K562 (cell line): ENCODE results near the gene NAPA. TPM values are rescaled to one million over a fixed set of nuclear protein-coding genes. Genes with fewer than 3 reads are reported as not detected.

ENCODE experiments used
- ATF7 ChIP-seq: fragments of 450-650 bp; IDR thresholded peaks from 2 replicates; pipeline ENCODE4 v1.7.1; 2014; ENCODE audit warnings: mild to moderate bottlenecking, moderate library complexity
- ELK1 ChIP-seq: sonication (generic); formaldehyde crosslinking; IDR thresholded peaks from 2 replicates; pipeline ENCODE4 v1.8.1; 2022; ENCODE audit warnings: missing genetic modification reagents
- ETS2 ChIP-seq: IDR thresholded peaks from 2 replicates; pipeline ENCODE4 v1.6.1; 2016; ENCODE audit warnings: borderline replicate concordance, missing genetic modification characterization, mild to moderate bottlenecking, moderate library complexity, missing compliant biosample characterization; ENCODE audit not compliant: poor library complexity, severe bottlenecking
- KDM4B ChIP-seq, 2 experiments: fragments of 450-650 bp in 1 of 2; sonication (generic) in 1 of 2; IDR thresholded peaks; 2 replicates each; pipeline ENCODE4 v1.6.1; 2016 to 2017; ENCODE audit warnings: borderline replicate concordance in 2 of 2, antibody characterized with exemption in 1 of 2, low read depth in 1 of 2, mild to moderate bottlenecking in 1 of 2
- MAZ ChIP-seq, 2 experiments: fragments of 450-650 bp in 1 of 2; sonication (generic) in 1 of 2; formaldehyde crosslinking; IDR thresholded peaks in 1 of 2; conservative IDR thresholded peaks in 1 of 2; 2 replicates each; pipeline versions ENCODE4 v1.4.0 to v1.5.0; 2020; ENCODE audit warnings: mild to moderate bottlenecking in 1 of 2, missing genetic modification reagents in 1 of 2
- MCM7 ChIP-seq, 2 experiments: fragments of 450-650 bp; IDR thresholded peaks; 2 replicates each; pipeline ENCODE4 v1.6.1; 2016 to 2018
- NEUROD1 ChIP-seq: fragments of 150-350 bp; IDR thresholded peaks from 2 replicates; pipeline ENCODE4 v1.6.1; 2014; ENCODE audit warnings: borderline replicate concordance, low read length, low read depth; ENCODE audit not compliant: partially characterized antibody
- NFYB ChIP-seq: IDR thresholded peaks from 2 replicates; pipeline ENCODE4 v1.6.1; 2011; ENCODE audit warnings: mild to moderate bottlenecking, moderate library complexity; ENCODE audit not compliant: insufficient read length; ENCODE audit errors: extremely low read depth
- NR2C2 ChIP-seq, 2 experiments: fragments of 200-800 bp in 1 of 2; sonication (Bioruptor generic) in 1 of 2; sonication (generic) in 1 of 2; formaldehyde crosslinking in 1 of 2; IDR thresholded peaks; 2 replicates each; pipeline versions ENCODE4 v1.6.1 to v1.8.0; 2016 to 2022; ENCODE audit warnings: mild to moderate bottlenecking in 1 of 2, missing compliant biosample characterization in 1 of 2, missing genetic modification characterization in 1 of 2, missing genetic modification reagents in 1 of 2
- PPARD ChIP-seq: fragments of 250-450 bp; sonication (Bioruptor Pico); IDR thresholded peaks from 2 replicates; pipeline ENCODE4 v1.8.0; 2022; ENCODE audit warnings: inconsistent platforms, mild to moderate bottlenecking, moderate library complexity
- PURB ChIP-seq: sonication (generic); formaldehyde crosslinking; IDR thresholded peaks from 2 replicates; pipeline ENCODE4 v1.9.0; 2021; ENCODE audit warnings: low read depth, mild to moderate bottlenecking, missing genetic modification reagents
- SETDB1 ChIP-seq: IDR thresholded peaks from one replicate; pipeline ENCODE4 v1.6.1; 2012; ENCODE audit warnings: low read length, control low read depth, inconsistent platforms
- SRF ChIP-seq, 2 experiments: fragments of 250-450, 450-650 bp in 1 of 2; sonication (Bioruptor Pico) in 1 of 2; sonication (generic) in 1 of 2; formaldehyde crosslinking; IDR thresholded peaks; 2 replicates each; pipeline versions ENCODE4 v1.5.0 to v1.5.1; 2020 to 2022; ENCODE audit warnings: mild to moderate bottlenecking in 1 of 2, missing genetic modification reagents in 1 of 2
- TSC22D4 ChIP-seq: fragments of 450-650 bp; IDR thresholded peaks from 2 replicates; pipeline ENCODE4 v1.6.1; 2016; ENCODE audit warnings: missing genetic modification characterization, missing biosample characterization, control low read depth
- ZNF121 ChIP-seq: sonication (generic); formaldehyde crosslinking; conservative IDR thresholded peaks from 2 replicates; pipeline ENCODE4 v1.8.0; 2022; ENCODE audit warnings: missing genetic modification reagents
- ZNF384 ChIP-seq: IDR thresholded peaks from 2 replicates; pipeline ENCODE4 v1.6.1; 2012; ENCODE audit warnings: low read depth, low read length, improper control_type of control experiment
- ZNF398 ChIP-seq: fragments of 250-450 bp; sonication (Bioruptor Pico); IDR thresholded peaks from 2 replicates; pipeline ENCODE4 v1.8.0; 2021; ENCODE audit warnings: moderate library complexity, mild to moderate bottlenecking, inconsistent platforms
- ZNF79 ChIP-seq: fragments of 250-450 bp; sonication (Bioruptor Pico); IDR thresholded peaks from 2 replicates; pipeline ENCODE4 v1.4.0; 2020; ENCODE audit warnings: low read depth, mild to moderate bottlenecking, moderate library complexity
- polyA plus RNA-seq, 8 experiments: library from polyadenylated mRNA; depleted of rRNA in 4 of 8; stranded (reverse) in 5 of 8; unstranded in 3 of 8; fragments of >200 nt; fragmentation: Nextera tagmentation in 2 of 8; fragmentation: Illumina TruSeq in 1 of 8; extraction: Ambion mirVana in 2 of 8; extraction: Trizol in 1 of 8; gene quantifications; 2 replicates each; pipeline versions ENCODE4 v1.2.1 to v1.2.3, GENCODE V29; 2011 to 2014; ENCODE audit warnings: inconsistent platforms in 1 of 8, missing spikeins in 1 of 8
- total RNA-seq, 7 experiments: library from RNA; depleted of rRNA in 6 of 7; stranded (reverse); fragments of >200 nt in 6 of 7; fragmentation: Illumina TruSeq in 2 of 7; extraction: Trizol in 2 of 7; gene quantifications; 2 replicates each; pipeline versions ENCODE4 v1.2.1 to v1.2.3, GENCODE V29; 2011 to 2021; ENCODE audit warnings: low replicate concordance in 1 of 7
- TF ChIP-seq, protein P1 (sequence below): fragments of 250-450 bp; sonication (Bioruptor Pico); IDR thresholded peaks from 2 replicates; pipeline ENCODE4 v1.8.0; 2022; ENCODE audit warnings: inconsistent platforms
- TF ChIP-seq, protein P2 (sequence below): sonication (generic); formaldehyde crosslinking; IDR thresholded peaks from 2 replicates; pipeline ENCODE4 v1.8.0; 2022; ENCODE audit warnings: missing genetic modification reagents, mild to moderate bottlenecking, moderate library complexity, borderline replicate concordance
- TF ChIP-seq, protein P3 (sequence below): fragments of 250-450 bp; sonication (Bioruptor Pico); IDR thresholded peaks from 2 replicates; pipeline ENCODE4 v1.8.0; 2022; ENCODE audit warnings: moderate library complexity, mild to moderate bottlenecking, inconsistent platforms

The NAPA gene
- total and polyA plus RNA-seq, 9 of the 15 experiments (the other 6 are each of a cell fraction or from before 2014, with no cell fraction given), result 5.4 to 98.6 (median 77.5) TPM

DNA sequence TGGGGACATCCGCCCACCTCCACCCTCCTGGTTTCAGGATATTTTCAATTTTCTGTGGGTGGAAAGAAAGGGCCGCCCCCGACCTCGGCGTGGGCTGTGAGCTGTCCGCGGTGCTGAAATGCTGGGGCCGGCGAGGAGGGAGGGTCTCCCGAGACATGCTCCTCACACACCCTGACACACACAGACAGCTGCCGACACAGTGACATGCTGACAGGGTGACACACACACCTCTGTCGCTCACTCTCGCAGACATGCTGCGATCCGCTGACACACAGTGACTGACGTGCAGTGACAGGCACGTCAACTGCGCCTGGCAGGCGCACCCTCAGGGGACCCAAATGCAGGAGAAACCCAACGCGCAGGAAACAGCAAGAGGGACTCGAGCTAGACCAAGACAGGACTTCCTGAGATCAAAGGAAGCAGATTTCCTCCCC is 70.5 kb downstream of the NAPA start (continued):
- TF ChIP-seq ZNF398 (no peak), ELK1 (no peak), ETS2 (tag) (no peak), KDM4B (IDR thresholded peaks at IDR 0.05; ENCODE audit: borderline replicate concordance in 2 of 2, low read depth in 1 of 2) (no peak), ZNF384 (no peak), MCM7 (IDR thresholded peaks at IDR 0.05) (no peak), SETDB1 (no peak), NEUROD1 (no peak), TSC22D4 (tag) (no peak), ATF7 (no peak), MAZ (CRISPR knock-in tag; conservative IDR thresholded peaks at IDR 0.05 in 1 of 2, IDR thresholded peaks at IDR 0.05 in 1 of 2) (peak in 1 of 2 experiments; percentile 62; a peak in 1 of 4 replicates), ZNF79 (CRISPR knock-in tag) (no peak), PPARD (CRISPR knock-in tag) (no peak), NR2C2 (CRISPR knock-in tag; IDR thresholded peaks at IDR 0.05) (no peak), NR2C2 (tag; IDR thresholded peaks at IDR 0.05) (no peak), NFYB (no peak), ZNF121 (no peak), SRF (CRISPR knock-in tag; IDR thresholded peaks at IDR 0.05) (peak in 1 of 2 experiments; percentile 25; a peak in 1 of 4 replicates), PURB (CRISPR knock-in tag) (no peak)
- TF ChIP-seq, protein P1, sequence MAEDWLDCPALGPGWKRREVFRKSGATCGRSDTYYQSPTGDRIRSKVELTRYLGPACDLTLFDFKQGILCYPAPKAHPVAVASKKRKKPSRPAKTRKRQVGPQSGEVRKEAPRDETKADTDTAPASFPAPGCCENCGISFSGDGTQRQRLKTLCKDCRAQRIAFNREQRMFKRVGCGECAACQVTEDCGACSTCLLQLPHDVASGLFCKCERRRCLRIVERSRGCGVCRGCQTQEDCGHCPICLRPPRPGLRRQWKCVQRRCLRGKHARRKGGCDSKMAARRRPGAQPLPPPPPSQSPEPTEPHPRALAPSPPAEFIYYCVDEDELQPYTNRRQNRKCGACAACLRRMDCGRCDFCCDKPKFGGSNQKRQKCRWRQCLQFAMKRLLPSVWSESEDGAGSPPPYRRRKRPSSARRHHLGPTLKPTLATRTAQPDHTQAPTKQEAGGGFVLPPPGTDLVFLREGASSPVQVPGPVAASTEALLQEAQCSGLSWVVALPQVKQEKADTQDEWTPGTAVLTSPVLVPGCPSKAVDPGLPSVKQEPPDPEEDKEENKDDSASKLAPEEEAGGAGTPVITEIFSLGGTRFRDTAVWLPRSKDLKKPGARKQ (CRISPR knock-in tag), result no peak
- TF ChIP-seq, protein P2, sequence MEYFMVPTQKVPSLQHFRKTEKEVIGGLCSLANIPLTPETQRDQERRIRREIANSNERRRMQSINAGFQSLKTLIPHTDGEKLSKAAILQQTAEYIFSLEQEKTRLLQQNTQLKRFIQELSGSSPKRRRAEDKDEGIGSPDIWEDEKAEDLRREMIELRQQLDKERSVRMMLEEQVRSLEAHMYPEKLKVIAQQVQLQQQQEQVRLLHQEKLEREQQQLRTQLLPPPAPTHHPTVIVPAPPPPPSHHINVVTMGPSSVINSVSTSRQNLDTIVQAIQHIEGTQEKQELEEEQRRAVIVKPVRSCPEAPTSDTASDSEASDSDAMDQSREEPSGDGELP (CRISPR knock-in tag), result peak; percentile 67; the same call in 1 of the 2 replicates
- TF ChIP-seq, protein P3, sequence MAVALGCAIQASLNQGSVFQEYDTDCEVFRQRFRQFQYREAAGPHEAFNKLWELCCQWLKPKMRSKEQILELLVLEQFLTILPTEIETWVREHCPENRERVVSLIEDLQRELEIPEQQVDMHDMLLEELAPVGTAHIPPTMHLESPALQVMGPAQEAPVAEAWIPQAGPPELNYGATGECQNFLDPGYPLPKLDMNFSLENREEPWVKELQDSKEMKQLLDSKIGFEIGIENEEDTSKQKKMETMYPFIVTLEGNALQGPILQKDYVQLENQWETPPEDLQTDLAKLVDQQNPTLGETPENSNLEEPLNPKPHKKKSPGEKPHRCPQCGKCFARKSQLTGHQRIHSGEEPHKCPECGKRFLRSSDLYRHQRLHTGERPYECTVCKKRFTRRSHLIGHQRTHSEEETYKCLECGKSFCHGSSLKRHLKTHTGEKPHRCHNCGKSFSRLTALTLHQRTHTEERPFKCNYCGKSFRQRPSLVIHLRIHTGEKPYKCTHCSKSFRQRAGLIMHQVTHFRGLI (CRISPR knock-in tag), result no peak
